Stimulated activated CD4-positive, alpha-beta T cell treated with anti-CD3 and anti-CD28 coated beads, Interleukin-1b, Interleukin-23, amount 100 ng/mL, for 1 hour (primary cell): ENCODE results near the gene MAPK1.
A peak's percentile ranks its signal among the peaks of the same experiment; 100 is the strongest.
"Not testable (repeated sequence)": the region's sequence is repeated elsewhere in the genome, so short reads cannot be mapped to it uniquely, and the experiment has no call there.

Source experiments
- DNase-seq, 2 donors: peaks; one replicate each; pipeline ENCODE4 v3.0.0-alpha.2; 2020; ENCODE audit warnings: low read depth in 2 of 2

The MAPK1 gene

GRCh38 chr22:21758091-21758864, 109.2 kb downstream of the MAPK1 start:
- DNase-seq: no peak

- no peak for DNase-seq
Measured at GRCh38 chr22:21755851-21756284, 111.6 kb downstream of the MAPK1 start.

DNA sequence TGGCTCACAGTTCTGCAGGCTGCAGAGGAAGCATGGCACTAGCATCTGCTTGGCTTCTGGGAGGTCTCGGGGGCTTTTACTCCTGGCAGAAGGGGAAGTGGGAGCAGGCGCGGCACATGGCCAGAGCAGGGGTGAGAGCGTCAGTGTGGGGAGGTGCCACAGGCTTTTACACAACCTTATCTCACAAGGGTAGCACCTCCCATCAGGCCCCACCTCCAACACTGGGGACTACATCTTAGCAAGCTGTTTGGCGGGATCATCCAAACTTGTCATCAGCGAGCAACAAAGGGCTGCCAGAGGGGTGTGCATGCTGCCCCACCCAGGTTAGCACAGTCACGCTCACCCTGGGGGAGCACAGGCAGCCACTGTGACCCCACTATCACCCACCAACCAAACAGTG, 112.9 kb downstream of the MAPK1 start:
- no peak for DNase-seq

GRCh38 chr22:21753374-21754111, 113.9 kb downstream of the MAPK1 start:
- DNase-seq: no peak

- DNase-seq: no peak
Measured at GRCh38 chr22:21752276-21752675, 115.2 kb downstream of the MAPK1 start.

- DNase-seq: no peak
Measured at GRCh38 chr22:21745948-21746347, 121.5 kb downstream of the MAPK1 start.

- DNase-seq: not testable (repeated sequence)
Measured at GRCh38 chr22:21744917-21745316, 122.5 kb downstream of the MAPK1 start.

- no peak for DNase-seq
Measured at GRCh38 chr22:21741790-21742189, 125.7 kb downstream of the MAPK1 start.

DNA sequence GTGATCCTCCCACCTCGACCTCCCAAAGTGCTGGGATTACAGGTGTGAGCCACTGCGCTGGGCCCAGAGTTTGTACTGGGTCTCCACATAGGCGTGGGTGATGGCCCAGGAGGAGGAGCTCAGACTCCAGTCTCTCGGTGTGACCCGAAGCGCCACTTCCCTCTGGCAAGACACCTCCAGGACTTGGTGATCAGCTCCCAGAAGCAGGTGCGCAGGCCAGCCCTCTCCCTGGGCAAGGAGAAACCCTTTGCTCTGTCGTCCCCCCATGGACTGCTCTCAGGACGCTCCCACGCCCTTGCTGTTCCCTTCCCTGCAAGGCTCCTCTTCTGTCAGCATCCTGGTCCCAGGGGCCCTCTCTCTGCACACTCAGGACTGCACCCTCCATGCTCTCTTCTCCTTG, 126.4 kb downstream of the MAPK1 start:
- DNase-seq: no peak

GRCh38 chr22:21739828-21740377, 127.5 kb downstream of the MAPK1 start:
- no peak for DNase-seq

GRCh38 chr22:21738966-21739365, 128.5 kb downstream of the MAPK1 start:
- no peak for DNase-seq

- DNase-seq: no peak
Measured at GRCh38 chr22:21738081-21738480, 129.4 kb downstream of the MAPK1 start.

DNA sequence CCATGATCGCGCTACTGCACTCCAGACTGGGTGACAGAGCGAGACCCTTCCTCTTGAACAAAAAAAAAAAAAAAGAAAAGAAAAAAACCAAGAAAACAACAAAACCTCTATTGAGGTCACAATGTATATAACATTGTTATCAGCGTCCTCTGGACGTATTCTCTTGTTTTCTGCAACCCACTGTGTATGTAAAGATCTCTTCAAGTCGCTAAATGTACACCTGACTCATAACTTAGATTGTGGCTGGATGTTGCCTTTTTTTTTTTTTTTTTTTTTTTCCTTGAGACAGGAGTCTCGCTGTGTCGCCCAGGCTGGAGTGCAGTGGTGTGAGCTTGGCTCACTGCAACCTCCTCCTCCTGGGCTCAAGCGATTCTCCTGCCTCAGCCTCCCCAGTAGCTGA, 130.5 kb downstream of the MAPK1 start:
- no peak for DNase-seq

GRCh38 chr22:21736084-21736642, 131.3 kb downstream of the MAPK1 start:
- no peak for DNase-seq

GRCh38 chr22:21735200-21736083, 132.0 kb downstream of the MAPK1 start, which contains the start of gene YPEL1:
Gene YPEL1, minus strand, starts transcription at chr22:21735794. Its CDS starts 25,050 bp downstream, at chr22:21710744.
- peak; percentile 91 to 92 for DNase-seq

DNA sequence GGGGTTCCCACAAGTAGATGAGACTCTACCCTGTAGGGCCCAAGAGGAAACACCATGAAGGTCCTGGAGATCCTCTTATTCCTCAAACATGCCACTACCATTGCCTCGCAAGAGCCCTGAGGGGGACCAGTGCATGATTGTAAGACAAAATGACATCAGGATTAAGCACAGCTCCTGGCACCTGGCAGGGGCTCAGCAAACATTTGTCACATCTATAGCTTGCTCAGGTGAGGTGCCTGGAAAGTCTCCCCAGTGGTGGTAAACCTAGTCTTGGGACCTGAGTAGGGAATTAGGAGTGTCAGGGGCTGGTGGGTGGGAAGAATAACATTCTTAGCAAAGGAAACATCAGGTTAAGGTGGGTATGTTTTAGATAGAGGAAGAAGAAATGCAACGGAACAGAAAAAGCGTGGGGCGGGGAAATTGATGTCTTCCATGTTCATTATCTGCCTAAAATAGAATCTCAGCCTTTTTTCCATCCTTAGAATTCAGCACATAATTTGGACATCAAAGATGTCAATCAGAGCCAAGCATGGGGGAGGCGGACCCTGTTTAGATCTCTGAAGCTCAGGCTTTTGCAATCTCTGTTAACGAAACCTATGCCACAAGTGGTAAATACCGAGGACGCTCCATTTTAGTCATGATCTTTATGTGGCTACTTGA, 132.8 kb downstream of the MAPK1 start:
- no peak for DNase-seq

DNA sequence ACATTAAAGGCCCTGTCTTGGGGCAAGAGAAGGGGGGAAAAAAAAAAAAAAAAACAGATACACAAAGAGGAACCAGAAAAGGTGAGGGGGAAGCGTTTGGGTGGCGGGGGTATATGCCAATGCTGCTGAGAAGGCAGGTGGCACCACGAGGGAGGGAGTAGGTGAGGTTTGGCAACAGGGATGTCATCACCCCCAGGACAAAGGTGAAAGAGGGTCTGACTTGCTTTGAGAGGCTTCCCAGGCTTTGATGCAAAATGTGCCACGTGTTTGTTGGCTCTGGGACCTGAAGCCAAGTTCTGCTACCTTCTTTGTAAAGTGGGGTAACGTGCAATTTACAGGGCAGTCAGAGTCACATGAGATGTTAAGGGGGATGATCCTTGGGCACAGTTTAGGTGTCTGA, 135.9 kb downstream of the MAPK1 start:
- DNase-seq: no peak

- no peak for DNase-seq
Measured at GRCh38 chr22:21730535-21731308, 136.7 kb downstream of the MAPK1 start.

DNA sequence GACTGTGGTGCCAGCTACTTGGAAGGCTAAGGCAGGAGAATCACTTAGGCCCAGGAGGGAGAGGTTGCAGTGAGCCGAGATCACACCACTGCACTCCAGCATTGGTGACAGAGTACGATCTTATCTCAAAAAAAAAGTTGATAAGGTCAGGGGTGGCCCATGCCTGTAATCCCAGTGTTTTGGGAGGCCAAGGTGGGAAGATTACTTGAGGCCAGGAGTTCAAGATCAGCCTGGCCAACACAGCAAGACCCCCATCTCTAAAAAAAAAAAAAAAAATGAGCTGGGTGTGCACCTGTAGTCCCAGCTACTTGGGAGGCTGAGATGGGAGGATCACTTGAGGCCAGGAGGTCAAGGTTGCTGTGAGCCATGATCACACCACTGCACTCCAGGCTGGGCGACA, 138.3 kb downstream of the MAPK1 start:
- not testable (repeated sequence) for DNase-seq

GRCh38 chr22:21728270-21728669, 139.2 kb downstream of the MAPK1 start:
- DNase-seq: no peak
